Inflammatory macrophage treated with lipopolysaccharide for 1 hour (primary cell): ENCODE data around the gene OTOA.
"Not testable (repeated sequence)": the region's sequence is repeated elsewhere in the genome, so short reads cannot be mapped to it uniquely, and the experiment has no call there.

ENCODE experiments used
- DNase-seq, 2 donors: peaks; one replicate each; pipeline ENCODE4 v3.0.0-alpha.2; 2020 to 2022

The OTOA gene

DNA sequence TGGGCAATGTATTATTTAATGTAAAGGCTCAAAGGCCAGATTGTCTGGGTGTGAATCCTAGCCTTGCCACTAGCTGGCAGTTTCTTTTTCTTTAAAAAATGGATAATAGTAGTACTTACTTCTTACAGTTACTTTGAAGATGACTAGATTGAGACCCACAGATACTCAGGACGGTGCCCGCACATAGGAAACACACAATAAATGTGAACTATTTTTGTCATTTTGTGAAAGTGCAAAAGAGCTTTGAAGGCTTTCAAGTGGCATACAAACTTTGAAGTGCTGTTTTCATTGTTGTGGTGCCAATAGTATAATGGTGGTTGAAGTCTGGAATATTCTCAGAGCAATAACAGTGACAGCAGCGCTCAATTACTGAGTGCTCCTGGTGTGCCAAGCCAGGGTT, 63.6 kb downstream of the OTOA start:
- no peak for DNase-seq

DNA sequence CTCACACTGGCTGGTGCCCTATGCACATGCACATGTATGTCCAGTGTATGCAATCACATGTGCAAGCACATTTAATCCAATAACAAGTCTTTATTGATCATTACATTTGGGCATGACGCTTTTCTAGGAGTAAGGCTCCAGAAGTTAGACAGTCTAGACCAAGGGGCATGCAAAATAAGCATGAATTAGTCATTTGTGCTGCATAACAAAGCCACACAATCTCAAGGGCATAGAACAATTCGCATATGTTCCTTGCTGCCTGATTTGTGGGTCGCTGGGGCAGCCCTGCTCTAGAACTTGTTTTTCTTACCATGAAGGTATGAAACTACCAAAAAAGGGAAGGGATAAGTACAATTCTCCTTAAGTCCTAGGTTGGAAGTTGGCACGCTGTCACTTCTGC, 67.5 kb downstream of the OTOA start:
- DNase-seq: not testable (repeated sequence)

DNA sequence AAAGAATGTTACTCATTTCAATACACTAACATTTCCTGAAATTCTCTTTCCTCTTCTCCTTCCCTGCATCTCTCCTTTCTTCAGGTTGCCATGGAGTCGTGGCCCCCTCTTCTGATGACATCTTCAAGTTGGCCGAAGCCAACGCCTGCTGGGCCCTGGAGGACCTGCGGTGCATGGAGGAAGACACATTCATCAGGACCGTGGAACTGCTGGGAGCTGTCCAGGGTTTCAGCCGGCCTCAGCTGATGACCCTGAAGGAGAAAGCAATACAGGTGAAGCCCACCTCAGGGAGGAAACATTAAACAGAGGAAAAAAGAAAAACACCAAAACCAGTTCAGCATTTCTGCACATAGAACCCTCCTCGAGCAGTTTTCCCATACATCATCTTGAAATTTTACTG, 76.9 kb downstream of the OTOA start:
- not testable (repeated sequence) for DNase-seq

DNA sequence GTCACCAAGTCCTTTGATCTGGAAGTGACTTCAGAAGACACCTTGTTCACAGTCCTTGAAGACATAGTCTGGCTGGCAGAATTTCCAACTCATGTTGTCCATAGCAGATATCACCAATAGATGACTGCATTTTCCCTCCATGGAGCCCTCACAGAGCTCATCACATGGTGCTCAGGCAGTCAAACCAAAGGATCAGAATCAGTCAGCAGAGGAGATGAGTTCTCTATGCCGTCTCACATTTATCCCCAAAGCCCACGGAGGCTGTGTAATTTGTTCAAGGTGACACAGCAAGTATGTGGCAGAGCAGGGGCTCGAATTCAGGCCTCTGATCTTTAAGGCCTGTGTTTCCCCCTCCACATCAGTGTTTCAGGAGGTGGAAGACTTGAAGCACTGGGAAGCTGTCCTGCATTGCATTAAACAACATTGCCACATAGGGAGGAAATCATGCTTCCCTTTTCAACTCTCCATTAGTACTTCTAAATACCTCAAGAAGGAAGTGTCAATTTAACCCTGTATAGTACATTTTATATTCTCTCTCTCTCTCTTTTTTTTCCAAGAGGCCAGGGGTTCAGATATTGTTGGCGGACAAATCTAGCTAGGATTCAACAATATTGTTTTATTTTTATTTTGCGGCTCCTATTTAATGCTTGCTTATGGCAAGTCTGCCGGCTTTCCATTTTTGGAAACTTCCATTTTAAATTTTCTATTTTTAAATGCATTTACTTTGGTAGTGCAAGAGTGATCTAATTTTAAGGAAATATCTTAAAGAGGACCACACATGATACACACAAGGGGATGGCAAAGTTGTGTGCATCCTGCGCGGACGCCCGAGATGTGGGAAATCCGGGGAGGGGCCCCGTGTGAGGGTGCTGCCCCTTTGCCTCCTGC, 92.7 kb downstream of the OTOA start:
- DNase-seq: peak; percentile 49 to 62

DNA sequence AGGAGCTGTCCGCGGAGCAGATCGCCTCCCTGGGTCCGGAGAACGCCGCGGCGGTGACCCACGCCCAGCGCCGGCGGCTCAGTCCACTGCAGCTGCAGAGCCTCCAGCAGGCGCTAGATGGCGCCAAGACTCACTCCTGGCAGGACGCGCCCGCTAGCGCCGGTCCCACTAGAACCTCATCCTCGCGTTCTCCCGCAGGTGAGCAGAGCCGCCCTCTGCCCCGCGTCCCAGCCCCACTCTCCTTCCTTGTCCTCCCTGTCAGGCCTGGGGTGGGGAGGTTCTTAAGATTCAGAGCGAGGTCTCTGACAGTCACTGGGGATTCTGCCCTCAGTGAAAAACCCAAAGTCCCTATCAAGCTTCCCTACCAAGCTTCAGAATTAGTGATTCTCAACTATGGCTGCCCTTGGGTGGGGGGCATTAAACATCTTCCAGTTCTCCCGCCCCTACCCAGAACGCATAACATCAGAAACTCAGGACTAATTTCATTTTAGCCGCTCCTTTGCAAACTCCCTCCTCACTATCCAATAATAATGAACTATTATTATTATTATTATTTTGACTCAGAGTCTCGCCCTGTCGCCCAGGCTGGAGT, 93.4 kb downstream of the OTOA start:
- DNase-seq: not testable (repeated sequence)

DNA sequence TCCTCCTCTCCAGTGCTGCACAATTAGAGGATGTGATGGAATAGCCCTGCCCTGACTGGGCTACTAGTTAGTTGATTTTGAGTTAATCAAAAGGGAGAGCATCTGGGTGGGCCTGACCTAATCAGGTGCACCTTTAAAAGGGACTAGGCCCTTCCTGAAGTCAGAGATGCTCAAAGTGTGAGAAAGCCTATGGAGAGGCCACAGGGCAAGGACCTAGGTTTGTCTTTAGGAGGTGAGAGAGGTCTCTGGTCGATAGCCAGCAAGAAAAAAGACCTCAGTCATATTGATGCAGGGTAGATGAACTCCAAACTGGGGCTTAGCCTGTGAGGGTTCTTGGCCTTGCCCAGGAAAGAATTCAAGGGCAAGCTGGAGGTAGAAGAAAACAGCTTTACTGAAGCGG, 104.5 kb downstream of the OTOA start:
- not testable (repeated sequence) for DNase-seq

DNA sequence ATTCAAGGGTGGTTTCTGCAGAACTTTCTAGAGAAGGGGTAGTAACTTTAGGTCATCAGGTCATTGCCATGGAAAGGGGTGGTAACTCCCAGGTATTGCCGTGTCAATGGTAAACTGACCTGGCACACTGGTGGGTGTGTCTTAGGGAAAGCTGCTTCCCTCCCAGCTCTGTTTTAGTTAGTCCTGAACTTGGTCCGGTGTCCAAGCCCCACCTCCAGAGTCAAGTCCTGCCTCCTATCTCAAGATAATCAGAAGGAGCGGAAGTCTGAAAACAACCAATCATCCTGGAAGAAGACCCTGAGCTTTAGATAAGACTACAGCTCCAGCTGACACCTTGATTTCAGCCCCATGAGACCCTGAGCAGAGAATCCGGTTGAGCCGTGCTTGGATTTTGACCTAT, 105.0 kb downstream of the OTOA start:
- not testable (repeated sequence) for DNase-seq

DNA sequence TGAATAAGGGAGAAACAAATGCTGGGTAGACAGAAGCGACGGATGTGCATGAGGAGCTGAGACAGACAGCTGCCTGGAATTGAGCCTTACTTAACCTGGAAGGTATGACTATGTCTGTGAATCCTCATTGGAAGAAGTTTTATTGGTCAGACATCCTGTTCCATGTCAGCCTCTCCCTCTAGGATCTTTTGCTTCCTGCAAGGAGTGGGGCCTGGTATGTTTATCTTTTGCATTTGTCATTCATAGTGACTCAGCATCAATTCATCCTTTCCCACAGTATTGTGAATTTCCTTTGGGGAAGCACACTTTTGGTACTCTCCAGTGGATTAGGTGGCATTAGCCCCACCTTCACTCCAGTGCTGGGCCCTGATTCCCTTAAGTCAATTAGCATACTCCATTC, 105.5 kb downstream of the OTOA start:
- not testable (repeated sequence) for DNase-seq

DNA sequence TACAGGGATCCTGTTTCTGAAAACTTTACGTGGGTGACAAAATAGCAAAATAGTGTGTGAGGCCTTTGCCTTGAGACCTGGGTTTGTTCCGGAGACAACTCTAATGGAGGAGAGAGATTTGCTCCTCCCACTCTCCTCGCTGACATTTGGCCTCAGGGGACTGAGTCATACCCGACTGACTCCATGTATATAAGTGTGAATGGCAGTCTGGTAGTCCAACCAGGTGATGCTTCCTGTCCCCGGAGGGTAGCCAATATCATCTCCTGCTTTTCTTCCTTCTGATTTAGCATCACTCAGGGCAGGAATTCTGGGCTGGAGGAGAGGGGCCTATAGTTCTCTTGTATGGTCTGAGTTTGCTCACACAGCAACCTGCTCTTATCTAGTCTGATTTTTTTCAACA, 106.8 kb downstream of the OTOA start:
- DNase-seq: not testable (repeated sequence)

DNA sequence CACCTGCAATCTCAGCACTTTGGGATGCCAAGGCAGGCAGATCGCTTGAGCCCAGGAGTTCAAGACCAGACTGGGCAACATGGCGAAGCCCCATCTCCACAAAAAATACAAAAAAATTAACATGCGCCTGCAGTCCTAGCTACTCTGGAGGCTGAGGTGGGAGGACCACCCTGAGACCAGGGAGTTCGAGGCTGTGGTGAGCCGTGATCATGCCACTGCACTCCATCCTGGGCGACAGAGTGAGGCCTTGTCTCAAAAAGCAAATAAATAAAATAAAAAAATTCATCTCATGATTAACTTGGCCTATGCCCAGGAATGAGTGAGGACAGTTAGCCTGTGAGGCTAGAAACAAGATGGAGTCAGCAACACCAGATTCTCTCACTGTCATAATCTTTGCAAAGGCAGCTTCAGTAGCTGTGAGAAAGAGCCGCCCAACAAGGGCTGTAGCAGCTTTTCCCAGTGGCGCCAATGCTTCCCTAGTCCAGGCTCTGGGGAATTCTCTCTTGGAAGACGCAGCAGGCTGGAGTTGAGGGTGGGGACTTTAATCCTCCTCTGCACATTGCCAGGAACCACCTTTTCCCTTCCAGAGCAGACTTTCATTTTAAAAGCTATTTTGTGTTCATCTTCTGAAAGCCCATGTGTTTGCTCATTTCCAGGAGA, 108.9 kb downstream of the OTOA start:
- not testable (repeated sequence) for DNase-seq

DNA sequence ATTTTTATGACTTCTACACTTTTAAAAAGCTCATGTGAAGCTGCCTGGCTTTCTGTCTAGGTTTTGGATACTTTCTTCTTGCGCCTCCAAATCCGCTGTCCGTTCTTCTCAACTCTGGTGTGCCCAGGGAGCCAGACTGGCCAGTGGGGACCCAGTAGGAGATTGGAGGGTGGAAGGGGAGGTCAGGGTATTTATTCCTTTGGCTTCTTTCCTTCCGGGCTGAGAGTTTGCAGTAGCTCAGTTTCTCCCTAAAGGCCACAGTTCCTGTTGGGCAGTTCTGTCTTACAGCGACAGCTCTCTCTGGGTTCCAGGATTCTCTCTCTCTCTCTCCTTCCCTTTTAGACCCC, 109.4 kb downstream of the OTOA start:
- DNase-seq: not testable (repeated sequence)

DNA sequence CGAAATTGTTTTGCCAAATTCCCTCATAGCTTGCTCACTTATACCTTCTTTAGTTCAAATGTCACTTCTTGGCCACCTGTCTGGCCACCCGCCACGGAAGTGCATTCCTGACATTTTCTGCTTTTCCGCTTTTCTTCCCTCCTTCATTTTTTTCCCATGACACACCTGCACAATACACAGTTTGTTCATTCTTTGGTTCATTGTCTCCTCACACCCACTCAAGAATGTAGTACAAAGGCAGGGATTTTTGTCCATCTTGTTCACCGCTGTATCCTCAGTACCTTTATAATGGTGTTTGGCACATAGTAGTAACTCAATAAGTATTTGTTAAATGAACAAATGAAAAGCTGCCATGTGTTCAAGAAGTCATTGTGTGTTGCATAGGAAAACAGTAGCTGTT, 116.8 kb downstream of the OTOA start:
- not testable (repeated sequence) for DNase-seq

DNA sequence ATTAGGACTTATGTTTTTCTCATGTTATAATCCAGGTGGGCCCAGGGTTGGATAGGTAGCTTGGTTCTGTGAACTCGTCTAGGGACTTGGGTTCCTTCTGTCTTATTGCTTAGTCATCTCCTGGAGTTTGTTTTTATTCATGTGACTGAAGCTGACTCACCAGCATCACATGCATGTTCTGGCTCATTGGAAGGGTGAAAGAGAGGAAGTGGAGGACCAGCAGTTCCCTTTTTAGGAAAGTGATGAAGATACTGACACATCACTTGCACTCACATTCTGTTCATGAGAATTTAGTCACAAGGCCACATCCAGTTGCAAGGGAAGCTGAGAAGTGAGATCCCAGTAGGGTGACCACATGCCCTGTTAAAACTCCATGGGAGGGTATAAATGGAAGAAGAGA, 126.7 kb downstream of the OTOA start:
- not testable (repeated sequence) for DNase-seq

DNA sequence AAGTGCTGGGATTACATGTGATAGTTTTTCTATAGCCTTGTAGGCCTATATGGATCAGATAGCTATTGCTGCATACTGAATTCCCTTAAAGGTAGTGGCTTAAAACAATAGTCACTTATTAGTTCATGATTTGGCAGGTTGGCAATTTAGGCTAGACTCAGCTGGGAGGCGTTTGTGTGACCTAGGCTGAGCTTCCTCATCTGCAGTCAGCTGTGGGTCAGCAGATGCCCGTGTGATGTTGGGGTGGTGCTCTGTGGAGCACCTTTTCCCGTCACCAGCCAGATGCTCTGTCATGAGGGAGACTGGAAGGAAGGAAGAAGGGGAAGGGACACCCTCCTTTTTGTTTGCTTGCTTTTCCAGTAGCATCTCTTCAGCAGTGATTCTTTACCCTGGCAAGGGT, 129.5 kb downstream of the OTOA start:
- not testable (repeated sequence) for DNase-seq

DNA sequence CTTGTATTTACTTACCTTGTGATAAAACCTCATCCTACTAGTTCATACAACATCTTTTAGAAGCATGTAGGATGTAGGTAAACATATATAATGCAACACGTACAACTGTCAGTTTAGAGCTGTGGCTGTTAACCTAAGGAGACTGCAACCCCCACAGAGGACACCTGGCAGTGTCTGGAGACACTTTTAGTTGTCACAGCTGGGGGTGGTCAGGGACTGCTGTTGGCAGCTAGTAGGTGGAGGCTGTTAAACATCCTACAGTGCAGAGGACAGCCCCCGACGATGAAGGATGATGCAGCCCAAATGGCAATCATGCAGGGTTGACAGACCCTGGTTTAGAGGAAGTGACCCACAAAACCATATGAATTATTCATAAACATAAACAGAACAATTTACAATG, 134.8 kb downstream of the OTOA start:
- DNase-seq: not testable (repeated sequence)

DNA sequence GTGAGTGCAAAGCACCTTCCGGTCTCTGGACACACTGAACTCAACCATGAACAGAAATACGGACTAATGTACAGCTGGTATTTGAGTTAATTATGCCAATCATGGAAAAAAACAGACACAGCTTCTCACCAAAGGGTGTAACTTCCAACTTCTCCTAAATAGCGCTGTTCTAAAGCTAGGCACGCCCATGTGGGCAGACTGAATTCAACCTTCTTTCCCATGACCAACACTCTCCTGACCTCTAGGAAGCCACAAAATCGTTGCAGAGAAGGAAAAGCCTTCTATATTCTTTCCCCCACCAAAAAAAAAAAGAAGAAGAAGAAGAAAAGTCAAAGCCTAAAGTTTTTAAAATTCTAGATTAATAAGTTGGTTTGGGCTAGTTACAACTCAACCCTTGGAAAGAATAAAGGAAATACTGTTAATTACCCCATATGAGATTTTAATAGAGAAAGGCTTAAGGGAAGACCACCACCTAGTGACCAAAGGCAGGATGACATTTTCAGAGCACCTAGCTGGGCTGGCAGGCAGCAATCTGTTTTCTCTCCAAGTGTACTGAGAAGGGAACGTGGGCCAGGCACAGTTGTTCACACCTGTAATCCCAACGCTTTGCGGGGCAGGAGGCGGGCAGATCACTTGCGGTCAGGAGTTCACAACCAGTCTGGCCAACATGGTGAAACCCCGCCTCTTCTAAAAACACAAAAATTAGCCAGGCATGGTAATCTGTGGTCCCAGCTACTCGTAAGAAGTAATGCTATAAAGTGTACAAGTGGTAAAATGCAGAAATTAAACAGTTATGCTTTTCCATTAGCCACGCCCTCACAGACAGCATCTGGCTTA, 138.0 kb downstream of the OTOA start:
- DNase-seq: peak; percentile 22 to 62

DNA sequence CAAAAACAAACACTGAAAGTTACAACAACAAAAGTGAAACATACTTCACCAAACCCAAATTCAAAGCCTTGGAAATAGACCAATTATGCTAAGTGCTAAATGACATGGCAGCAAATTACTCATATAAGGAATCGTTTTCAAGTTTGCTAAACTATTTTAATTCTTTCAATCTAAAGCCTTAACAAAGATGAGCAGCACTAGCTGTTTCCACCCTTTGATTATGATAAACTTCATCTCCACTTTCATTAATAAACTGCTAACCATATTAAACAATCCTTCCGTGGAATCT, 138.6 kb downstream of the OTOA start:
- DNase-seq: not testable (repeated sequence)
